K562 (cell line): Measurements from ENCODE around the gene TOP3A. TPM values are rescaled to one million over a fixed set of nuclear protein-coding genes. Genes with fewer than 3 reads are reported as not detected.

ENCODE experiments used
- ATAC-seq: fragments of 200-7000 bp; cut with Tn5 transposase; 3 replicates; pipeline ENCODE4 v1.9.1; 2020; ENCODE audit warnings: moderate library complexity
- BruUV-seq: library from RNA; stranded (reverse); fragments of 400-500 nt; replicated peaks from 2 replicates; lab custom pipeline; 2021; lab: Mats Ljungman, UMichigan
- CTCF ChIA-PET: fragments of 300-600 bp; formaldehyde crosslinking; extraction: SDS; loops from one replicate; lab custom pipeline; 2021; ENCODE audit warnings: low intra/inter-chr PET ratio; lab: Yijun Ruan, JAX
- POLR2A ChIA-PET: fragments of 300-600, 350-650 bp; sonication (Branson Sonifier 250); formaldehyde crosslinking; extraction: SDS; loops from one replicate; lab custom pipeline; 2021; ENCODE audit warnings: antibody characterized with exemption, inconsistent platforms; lab: Yijun Ruan, JAX
- DNase-seq, 4 experiments: peaks; one replicate each; pipeline versions ENCODE4 v3.0.0 to v3.0.0-alpha.2; 2011 to 2018; ENCODE audit warnings: low spot score in 3 of 4, mixed read lengths in 3 of 4; ENCODE audit errors: extremely low read depth in 1 of 4
- FAIRE-seq: peaks from 2 replicates; lab custom pipeline; 2011; peaks lifted over from hg19 to GRCh38; lab: Jason Lieb, UNC
- H2AFZ ChIP-seq: 2 replicates; pipeline ENCODE4 v1.6.0; 2011; ENCODE audit warnings: low read depth, low read length, control low read depth, inconsistent platforms
- H3K27ac ChIP-seq: fragments of 200-600 bp; 3 replicates; pipeline ENCODE4 v1.8.0; 2011; ENCODE audit warnings: low read depth, mild to moderate bottlenecking, control low read depth, inconsistent platforms, low read length, moderate library complexity, mixed read lengths; ENCODE audit errors: extremely low read depth
- H3K27me3 ChIP-seq, 2 experiments: fragments of 300-600 bp in 1 of 2; 2 replicates in 1 of 2; 3 replicates in 1 of 2; pipeline versions ENCODE4 v1.6.0 to v1.8.0; 2011; ENCODE audit warnings: inconsistent platforms in 2 of 2, low read length in 2 of 2, mild to moderate bottlenecking in 1 of 2, mixed read lengths in 1 of 2, moderate library complexity in 1 of 2; ENCODE audit not compliant: control insufficient read depth in 2 of 2, insufficient read depth in 2 of 2
- H3K36me3 ChIP-seq: fragments of 300-600 bp; 3 replicates; pipeline ENCODE4 v1.8.0; 2011; ENCODE audit warnings: mild to moderate bottlenecking, low read length, inconsistent platforms; ENCODE audit not compliant: control insufficient read depth, insufficient read depth
- H3K4me1 ChIP-seq, 2 experiments: fragments of 200-600 bp in 1 of 2; replicated peaks in 1 of 2; 2 replicates in 1 of 2; 3 replicates in 1 of 2; pipeline versions ENCODE4 v1.5.1 to v1.8.0; 2011; ENCODE audit warnings: inconsistent platforms in 2 of 2, low read length in 2 of 2, mild to moderate bottlenecking in 1 of 2, mixed read lengths in 1 of 2, moderate library complexity in 1 of 2; ENCODE audit not compliant: control insufficient read depth in 2 of 2, insufficient read depth in 2 of 2
- H3K4me2 ChIP-seq: 2 replicates; pipeline ENCODE4 v1.6.1; 2011; ENCODE audit warnings: low read length, control low read depth, inconsistent platforms, mixed read lengths; ENCODE audit not compliant: insufficient read depth
- H3K4me3 ChIP-seq: fragments of 200-600 bp; sonication (generic), shearing (Covaris generic); 2 replicates; pipeline ENCODE4 v1.5.1; 2016; ENCODE audit warnings: control low read depth, inconsistent platforms
- H3K79me2 ChIP-seq: fragments of 200-600 bp; 3 replicates; pipeline ENCODE4 v1.8.0; 2011; ENCODE audit warnings: low read length, inconsistent platforms; ENCODE audit not compliant: control insufficient read depth, insufficient read depth
- H3K9ac ChIP-seq, 2 experiments: 2 replicates each; pipeline versions ENCODE4 v1.6.0 to v1.6.1; 2011; ENCODE audit warnings: low read depth in 2 of 2, low read length in 2 of 2, control low read depth in 1 of 2, inconsistent platforms in 1 of 2, mild to moderate bottlenecking in 1 of 2, mixed read lengths in 1 of 2; ENCODE audit not compliant: insufficient read depth in 1 of 2
- H3K9me1 ChIP-seq: one replicate; pipeline ENCODE4 v1.6.0; 2011; ENCODE audit warnings: inconsistent platforms, mild to moderate bottlenecking, low read length, moderate library complexity; ENCODE audit not compliant: control insufficient read depth, insufficient read depth
- H3K9me3 ChIP-seq: replicated peaks from 2 replicates; pipeline ENCODE4 v1.5.1; 2011; ENCODE audit warnings: low read depth, low read length, inconsistent platforms; ENCODE audit not compliant: control insufficient read depth, insufficient read depth
- H4K20me1 ChIP-seq: replicated peaks from 2 replicates; pipeline ENCODE4 v1.6.1; 2011; ENCODE audit warnings: low read length, inconsistent platforms, mixed read lengths; ENCODE audit not compliant: control insufficient read depth, insufficient read depth
- BDP1 ChIP-seq: IDR thresholded peaks from 3 replicates; pipeline ENCODE4 v1.6.1; 2011; ENCODE audit not compliant: insufficient read length, insufficient read depth
- CHCHD3 ChIP-seq: fragments of 250-450 bp; sonication (Bioruptor Pico); IDR thresholded peaks from 2 replicates; pipeline ENCODE4 v2.1.2; 2022; ENCODE audit warnings: mild to moderate bottlenecking
- DIDO1 ChIP-seq: fragments of 450-650 bp; IDR thresholded peaks from 2 replicates; pipeline ENCODE4 v1.6.1; 2016; ENCODE audit warnings: low read depth, missing biosample characterization, missing genetic modification characterization
- DLX4 ChIP-seq: fragments of 250-450 bp; sonication (Bioruptor Pico); IDR thresholded peaks from 2 replicates; pipeline ENCODE4 v1.6.1; 2021; ENCODE audit warnings: mild to moderate bottlenecking
- FOXP1 ChIP-seq: sonication (generic); formaldehyde crosslinking; IDR thresholded peaks from 2 replicates; pipeline ENCODE4 v1.8.0; 2022; ENCODE audit warnings: mild to moderate bottlenecking, missing genetic modification reagents
- JUNB ChIP-seq: fragments of 450-650 bp; formaldehyde crosslinking; conservative IDR thresholded peaks from 2 replicates; pipeline ENCODE4 v1.4.0; 2020; ENCODE audit warnings: mild to moderate bottlenecking
- MAZ ChIP-seq, 2 experiments: fragments of 450-650 bp in 1 of 2; sonication (generic) in 1 of 2; formaldehyde crosslinking; IDR thresholded peaks in 1 of 2; conservative IDR thresholded peaks in 1 of 2; 2 replicates each; pipeline versions ENCODE4 v1.4.0 to v1.5.0; 2020; ENCODE audit warnings: mild to moderate bottlenecking in 1 of 2, missing genetic modification reagents in 1 of 2
- PRMT5 ChIP-seq: sonication (generic); formaldehyde crosslinking; IDR thresholded peaks from 2 replicates; pipeline ENCODE4 v1.5.0; 2020; ENCODE audit warnings: missing genetic modification reagents
- RAD21 ChIP-seq, 2 experiments: fragments of 250-450 bp in 1 of 2; fragments of 450-650 bp in 1 of 2; sonication (Bioruptor Pico) in 1 of 2; formaldehyde crosslinking in 1 of 2; IDR thresholded peaks in 1 of 2; conservative IDR thresholded peaks in 1 of 2; 2 replicates each; pipeline versions ENCODE4 v1.4.0 to v1.8.0; 2020 to 2022; ENCODE audit warnings: mild to moderate bottlenecking in 2 of 2, moderate library complexity in 1 of 2
- RERE ChIP-seq: sonication (generic); formaldehyde crosslinking; IDR thresholded peaks from 2 replicates; pipeline ENCODE4 v1.8.0; 2023; ENCODE audit warnings: missing genetic modification reagents, mild to moderate bottlenecking, borderline replicate concordance
- ZNF232 ChIP-seq: sonication (generic); formaldehyde crosslinking; IDR thresholded peaks from 2 replicates; pipeline ENCODE4 v1.8.0; 2022; ENCODE audit warnings: mild to moderate bottlenecking, missing genetic modification reagents
- ZNF3 ChIP-seq: fragments of 250-450 bp; sonication (Bioruptor Pico); IDR thresholded peaks from 2 replicates; pipeline ENCODE4 v1.5.0; 2021; ENCODE audit warnings: mild to moderate bottlenecking, moderate library complexity
- ZNF354B ChIP-seq: fragments of 250-450 bp; sonication (Bioruptor Pico); IDR thresholded peaks from 2 replicates; pipeline ENCODE4 v1.4.0; 2020
- ZNF695 ChIP-seq: fragments of 450-650 bp; formaldehyde crosslinking; IDR thresholded peaks from 2 replicates; pipeline ENCODE4 v1.4.0; 2020; ENCODE audit warnings: mild to moderate bottlenecking, moderate library complexity
- WGBS: fragments of 100-300 bp; shearing (Covaris generic); methylation state at CpG from one replicate; pipeline ENCODE4 v1.1.6; 2016; ENCODE audit warnings: low coverage, mixed read lengths; ENCODE audit not compliant: insufficient coverage; ENCODE audit errors: missing lambda C conversion rate; 5-methylcytosine and 5-hydroxymethylcytosine counted together
- in situ Hi-C: fragments of 300-500 bp; cut with MboI; formaldehyde crosslinking; loops from 4 replicates; pipeline ENCODE4 v1.15.0; 2018; ENCODE audit warnings: inconsistent platforms, mixed read lengths
- intact Hi-C: fragments of 100-400 bp; cut with micrococcal nuclease; formaldehyde crosslinking; loops from 2 replicates; pipeline ENCODE4 v1.14.2; 2022
- polyA plus RNA-seq, 8 experiments: library from polyadenylated mRNA; depleted of rRNA in 4 of 8; stranded (reverse) in 5 of 8; unstranded in 3 of 8; fragments of >200 nt; fragmentation: Nextera tagmentation in 2 of 8; fragmentation: Illumina TruSeq in 1 of 8; extraction: Ambion mirVana in 2 of 8; extraction: Trizol in 1 of 8; gene quantifications; 2 replicates each; pipeline versions ENCODE4 v1.2.1 to v1.2.3, GENCODE V29; 2011 to 2014; ENCODE audit warnings: inconsistent platforms in 1 of 8, missing spikeins in 1 of 8
- total RNA-seq, 7 experiments: library from RNA; depleted of rRNA in 6 of 7; stranded (reverse); fragments of >200 nt in 6 of 7; fragmentation: Illumina TruSeq in 2 of 7; extraction: Trizol in 2 of 7; gene quantifications; 2 replicates each; pipeline versions ENCODE4 v1.2.1 to v1.2.3, GENCODE V29; 2011 to 2021; ENCODE audit warnings: low replicate concordance in 1 of 7

Gene TOP3A
- total and polyA plus RNA-seq, 9 of the 15 experiments (the other 6 are each of a cell fraction or from before 2014, with no cell fraction given), result 5.2 to 49.7 (median 24.7) TPM

- Histone ChIP-seq H3K9ac (0 out of 4 replicates have a peak overlapping the region, but pooled peaks of 1 of the 2 experiments have one; percentile 35), H3K9me3 (no peaks in the 10 kb centered on the region), H3K4me1 (peaks cover 18 to 59% of the 10 kb centered on the region in 2 experiments; a peak in 4 of 5 replicates), H3K27ac (no peak overlapping the region), H2AFZ (no peak overlapping the region), H3K4me2 (no peak overlapping the region), H3K4me3 (no peak overlapping the region), H4K20me1 (no peaks in the 10 kb centered on the region), H3K27me3 (no peaks in the 10 kb centered on the region), H3K36me3 (peaks cover 8% of the 10 kb centered on the region; the same call in 2 of the 3 replicates), H3K9me1 (no peaks in the 10 kb centered on the region), H3K79me2 (peaks cover 20% of the 10 kb centered on the region)
- BruUV-seq, result no TSS peak
- DNase-seq, result no peak
- intact Hi-C loops (no loop called here), in situ Hi-C loops (no loop called here)
- FAIRE-seq, result no peak
- ATAC-seq, result no peak
- TF ChIP-seq DIDO1 (tag) (no peak), RAD21 (CRISPR knock-in tag; conservative IDR thresholded peaks at IDR 0.05 in 1 of 2, IDR thresholded peaks at IDR 0.05 in 1 of 2) (no peak), RERE (CRISPR knock-in tag) (no peak), FOXP1 (CRISPR knock-in tag) (no peak), PRMT5 (CRISPR knock-in tag) (no peak), ZNF3 (no peak), DLX4 (CRISPR knock-in tag) (no peak), JUNB (CRISPR knock-in tag) (no peak), ZNF232 (CRISPR knock-in tag) (no peak), MAZ (CRISPR knock-in tag; conservative IDR thresholded peaks at IDR 0.05 in 1 of 2, IDR thresholded peaks at IDR 0.05 in 1 of 2) (no peak), ZNF354B (CRISPR knock-in tag) (no peak), CHCHD3 (no peak), ZNF695 (no peak), BDP1 (no peak)
- ChIA-PET CTCF (no interaction called here), POLR2A (interaction anchor here (0.7 to 1.0 kb wide), 3 partner anchors 9 to 44 kb away, joined by 3 to 5 read pairs (median 3); no protein-coding TSS in a partner anchor)
- WGBS, result 90% methylated on average over 2 of the region's 2 CpGs
These were observed 52.7 kb downstream of the TOP3A start for GRCh38 chr17:18262111-18262510.
